H9 (cell line): ENCODE data around the gene S100Z. TPM values are rescaled to one million over a fixed set of nuclear protein-coding genes. Genes with fewer than 3 reads are reported as not detected.

Experiments
- DNase-seq: peaks from one replicate; pipeline ENCODE4 v3.0.0-alpha.2; 2017
- H2AFZ ChIP-seq: one replicate; pipeline ENCODE4 v1.6.1; 2013; ENCODE audit warnings: mild to moderate bottlenecking, low read length, control low read depth, moderate library complexity
- H2AK5ac ChIP-seq: 2 replicates; pipeline ENCODE4 v1.6.1; 2013; ENCODE audit warnings: low read length, control low read depth, mixed read lengths; ENCODE audit not compliant: insufficient read length
- H2BK120ac ChIP-seq: one replicate; pipeline ENCODE4 v1.6.1; 2013; ENCODE audit warnings: low read depth, mild to moderate bottlenecking, low read length, control low read depth, inconsistent platforms; ENCODE audit not compliant: poor library complexity, severe bottlenecking
- H2BK12ac ChIP-seq: 2 replicates; pipeline ENCODE4 v1.6.1; 2013; ENCODE audit warnings: low read length, control low read depth, mixed read lengths, low read depth; ENCODE audit not compliant: insufficient read length
- H2BK15ac ChIP-seq: 2 replicates; pipeline ENCODE4 v1.6.1; 2013; ENCODE audit warnings: low read depth, low read length, control low read depth
- H2BK20ac ChIP-seq: one replicate; pipeline ENCODE4 v1.6.1; 2013; ENCODE audit warnings: low read depth, mild to moderate bottlenecking, low read length, control low read depth, inconsistent platforms; ENCODE audit not compliant: poor library complexity, severe bottlenecking
- H2BK5ac ChIP-seq: 2 replicates; pipeline ENCODE4 v1.6.1; 2013; ENCODE audit warnings: low read length, control low read depth, mixed read lengths; ENCODE audit not compliant: insufficient read length
- H3K14ac ChIP-seq: 2 replicates; pipeline ENCODE4 v1.6.1; 2013; ENCODE audit warnings: low read length, control low read depth; ENCODE audit not compliant: insufficient read depth
- H3K18ac ChIP-seq: 2 replicates; pipeline ENCODE4 v1.6.1; 2013; ENCODE audit warnings: low read depth, mild to moderate bottlenecking, mixed read lengths, low read length, control low read depth; ENCODE audit not compliant: insufficient read length
- H3K23ac ChIP-seq: 2 replicates; pipeline ENCODE4 v1.6.1; 2013; ENCODE audit warnings: low read length, control low read depth, mixed read lengths, low read depth; ENCODE audit not compliant: insufficient read length
- H3K23me2 ChIP-seq: 2 replicates; pipeline ENCODE4 v1.6.1; 2013; ENCODE audit warnings: low read depth, mild to moderate bottlenecking, mixed read lengths, low read length, control low read depth; ENCODE audit not compliant: insufficient read length, poor library complexity, severe bottlenecking
- H3K27ac ChIP-seq: 2 replicates; pipeline ENCODE4 v1.5.1; 2013; ENCODE audit warnings: low read length, control low read depth, mixed read lengths, low read depth; ENCODE audit not compliant: insufficient read length
- H3K27me3 ChIP-seq: 2 replicates; pipeline ENCODE4 v1.6.1; 2013; ENCODE audit warnings: low read length, control low read depth, inconsistent platforms; ENCODE audit not compliant: insufficient read depth
- H3K4ac ChIP-seq: 2 replicates; pipeline ENCODE4 v1.6.1; 2013; ENCODE audit warnings: low read depth, mild to moderate bottlenecking, control low read depth, inconsistent platforms, low read length, moderate library complexity
- H3K4me1 ChIP-seq: 2 replicates; pipeline ENCODE4 v1.6.1; 2013; ENCODE audit warnings: low read length, control low read depth, inconsistent platforms; ENCODE audit not compliant: insufficient read depth
- H3K4me2 ChIP-seq: 2 replicates; pipeline ENCODE4 v1.6.1; 2013; ENCODE audit warnings: low read length, control low read depth, mixed read lengths; ENCODE audit not compliant: insufficient read length, insufficient read depth
- H3K56ac ChIP-seq: 2 replicates; pipeline ENCODE4 v1.6.1; 2013; ENCODE audit warnings: low read depth, mild to moderate bottlenecking, mixed read lengths, low read length, control low read depth; ENCODE audit not compliant: insufficient read length
- H3K79me1 ChIP-seq: 2 replicates; pipeline ENCODE4 v1.6.1; 2013; ENCODE audit warnings: low read depth, mild to moderate bottlenecking, moderate library complexity, low read length, control low read depth, inconsistent platforms; ENCODE audit not compliant: insufficient read depth, poor library complexity, severe bottlenecking
- H3K79me2 ChIP-seq: 2 replicates; pipeline ENCODE4 v1.6.1; 2013; ENCODE audit warnings: low read length, control low read depth, inconsistent platforms; ENCODE audit not compliant: insufficient read depth
- H3K9ac ChIP-seq: 2 replicates; pipeline ENCODE4 v1.6.1; 2013; ENCODE audit warnings: low read length, control low read depth, mixed read lengths; ENCODE audit not compliant: insufficient read length; ENCODE audit errors: extremely low read depth
- H3K9me3 ChIP-seq: one replicate; pipeline ENCODE4 v1.6.1; 2013; ENCODE audit warnings: low read depth, low read length, inconsistent platforms; ENCODE audit not compliant: control insufficient read depth
- H3T11ph ChIP-seq: one replicate; pipeline ENCODE4 v1.6.1; 2013; ENCODE audit warnings: mild to moderate bottlenecking, low read length, control low read depth, inconsistent platforms
- H4K20me1 ChIP-seq: one replicate; pipeline ENCODE4 v1.6.1; 2013; ENCODE audit not compliant: control insufficient read depth, insufficient read length, insufficient read depth
- H4K5ac ChIP-seq: 2 replicates; pipeline ENCODE4 v1.6.1; 2013; ENCODE audit warnings: low read depth, mild to moderate bottlenecking, mixed read lengths, low read length, control low read depth; ENCODE audit not compliant: insufficient read length
- H4K8ac ChIP-seq: replicated peaks from 2 replicates; pipeline ENCODE4 v1.6.1; 2013; ENCODE audit warnings: low read length, control low read depth, mixed read lengths, low read depth; ENCODE audit not compliant: insufficient read length
- H4K91ac ChIP-seq: 2 replicates; pipeline ENCODE4 v1.6.1; 2013; ENCODE audit warnings: low read depth, mild to moderate bottlenecking, moderate library complexity, mixed read lengths, low read length, control low read depth; ENCODE audit not compliant: insufficient read length
- H3K27ac Mint-ChIP-seq, 3 experiments: 2 replicates in 2 of 3; 3 replicates in 1 of 3; pipeline ENCODE4 v1.8.0; 2020 to 2021; ENCODE audit warnings: mixed read lengths in 3 of 3, mild to moderate bottlenecking in 1 of 3, moderate library complexity in 1 of 3
- H3K27me3 Mint-ChIP-seq: 2 replicates; pipeline ENCODE4 v1.8.0; 2021; ENCODE audit warnings: low read depth, mild to moderate bottlenecking, moderate library complexity, mixed read lengths
- H3K36me3 Mint-ChIP-seq, 3 experiments: 2 replicates in 2 of 3; 3 replicates in 1 of 3; pipeline ENCODE4 v1.8.0; 2020 to 2021; ENCODE audit warnings: low read depth in 3 of 3, mixed read lengths in 3 of 3; ENCODE audit not compliant: insufficient read depth in 1 of 3
- H3K4me1 Mint-ChIP-seq, 2 experiments: 2 replicates each; pipeline ENCODE4 v1.8.0; 2020; ENCODE audit warnings: mixed read lengths in 2 of 2
- H3K4me3 Mint-ChIP-seq, 2 experiments: 2 replicates in 1 of 2; 3 replicates in 1 of 2; pipeline ENCODE4 v1.8.0; 2020 to 2021; ENCODE audit warnings: mild to moderate bottlenecking in 2 of 2, mixed read lengths in 2 of 2, moderate library complexity in 1 of 2
- H3K9me3 Mint-ChIP-seq, 2 experiments: 2 replicates in 1 of 2; 3 replicates in 1 of 2; pipeline ENCODE4 v1.8.0; 2020; ENCODE audit warnings: mild to moderate bottlenecking in 2 of 2, mixed read lengths in 2 of 2, moderate library complexity in 1 of 2
- CTCF ChIP-seq: fragments of 200-600 bp; sonication (generic); conservative IDR thresholded peaks from 3 replicates; pipeline ENCODE4 v1.8.0; 2021; ENCODE audit warnings: antibody characterized with exemption, mild to moderate bottlenecking
- WGBS: extraction: QIAGEN DNeasy Blood & Tissue Kit; methylation state at CpG from one replicate; pipeline ENCODE4 v1.1.7; 2013; ENCODE audit warnings: missing lambda C conversion rate, low lambda C conversion rate, mixed read lengths; ENCODE audit not compliant: insufficient read length; ENCODE audit errors: extremely low coverage; 5-methylcytosine and 5-hydroxymethylcytosine counted together
- total RNA-seq: library from RNA; stranded (reverse); gene quantifications from 2 replicates; pipeline ENCODE4 v1.2.1, GENCODE V29; 2021

S100Z gene
- total RNA-seq, 1 experiment from 2014 or later, result not detected

- Mint-ChIP-seq H3K4me3 (no peak overlapping the region), H3K27ac (no peak overlapping the region)
These were observed 70.7 kb downstream of the S100Z start for GRCh38 chr5:76920491-76920890.

More at GRCh38 chr5:76920491-76920890, 70.7 kb downstream of the S100Z start:
- Histone ChIP-seq H3K79me1 (no peaks in the 10 kb centered on the region), H4K8ac (no peak overlapping the region), H3K56ac (no peak overlapping the region), H3K18ac (no peak overlapping the region), H2BK120ac (no peak overlapping the region), H3T11ph (no peak overlapping the region), H3K4me2 (no peak overlapping the region), H3K9me3 (no peaks in the 10 kb centered on the region), H3K23me2 (no peaks in the 10 kb centered on the region), H4K5ac (no peak overlapping the region), H3K27me3 (no peaks in the 10 kb centered on the region), H2BK20ac (no peak overlapping the region), H4K20me1 (no peaks in the 10 kb centered on the region), H3K27ac (no peak overlapping the region), H2BK12ac (no peak overlapping the region), H4K91ac (no peak overlapping the region), H2AFZ (no peak overlapping the region), H2AK5ac (no peak overlapping the region), H3K14ac (no peak overlapping the region), H3K79me2 (no peaks in the 10 kb centered on the region), H3K9ac (no peak overlapping the region), H3K4me1 (peaks cover 3% of the 10 kb centered on the region; the same call in 1 of the 2 replicates), H2BK15ac (no peak overlapping the region), H3K23ac (no peak overlapping the region), H3K4ac (no peak overlapping the region), H2BK5ac (no peak overlapping the region)
- no peaks in the 10 kb centered on the region; the same call in none of the 2 replicates for H3K27me3 Mint-ChIP-seq
- no peaks in the 10 kb centered on the region for H3K36me3 Mint-ChIP-seq
- no CpG with 5 or more reads among the region's 4 CpGs for WGBS
- no peak for TF ChIP-seq CTCF
- no peak for DNase-seq
- peaks cover 3 to 5% of the 10 kb centered on the region in 2 experiments; a peak in 2 of 4 replicates for H3K4me1 Mint-ChIP-seq
- no peaks in the 10 kb centered on the region; a peak in 1 of 5 replicates for H3K9me3 Mint-ChIP-seq
